Measurements from ENCODE around the gene OR7A5. TPM values are rescaled to one million over a fixed set of nuclear protein-coding genes. Genes with fewer than 3 reads are reported as not detected.
A peak's percentile ranks its signal among the peaks of the same experiment; 100 is the strongest.
"Not testable (repeated sequence)": the region's sequence is repeated elsewhere in the genome, so short reads cannot be mapped to it uniquely, and the experiment has no call there.

Gene OR7A5
- total RNA-seq, 1 experiment from 2014 or later, result not detected

DNA sequence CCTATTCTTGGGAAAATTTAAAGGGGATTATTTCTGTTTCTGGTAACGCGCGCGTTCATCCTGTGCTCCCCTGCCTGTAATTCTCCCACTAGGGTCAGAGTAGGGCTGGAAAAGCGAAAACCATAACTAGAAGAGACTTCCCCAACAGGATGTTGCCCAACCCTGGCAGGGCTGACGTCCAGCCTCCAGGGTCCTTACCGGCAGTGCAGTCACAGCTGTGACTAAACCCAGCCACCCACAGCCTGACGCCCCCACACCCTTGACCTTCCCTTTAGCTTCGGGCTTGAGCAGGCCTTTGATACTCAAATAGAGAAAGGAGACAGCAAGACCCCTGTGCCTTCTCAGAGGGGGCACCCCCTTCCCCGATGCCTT is 50.3 kb downstream of the OR7A5 start:
- not testable (repeated sequence) for H3K79me2 ChIP-seq (ENCODE audit: insufficient read depth, low read length)

GRCh38 chr19:14783410-14783998 is 51.5 kb downstream of the OR7A5 start:
- WGBS (ENCODE audit: extremely low coverage, insufficient read length, low lambda C conversion rate), result 100% methylated on average over 1 of the region's 8 CpGs
- not testable (repeated sequence) for H3K79me1 ChIP-seq (ENCODE audit: insufficient read depth, low read depth, low read length, poor library complexity, severe bottlenecking); H3K18ac ChIP-seq (ENCODE audit: insufficient read length, low read depth, low read length); H2BK15ac ChIP-seq (ENCODE audit: low read depth, low read length); H3K36me3 Mint-ChIP-seq (ENCODE audit: insufficient read depth in 1 of 3, low read depth in 3 of 3); H2BK120ac ChIP-seq (ENCODE audit: low read depth, low read length, poor library complexity, severe bottlenecking); H3K4ac ChIP-seq (ENCODE audit: low read depth, low read length); H3K56ac ChIP-seq (ENCODE audit: insufficient read length, low read depth, low read length); H3K4me1 Mint-ChIP-seq; H2AFZ ChIP-seq (ENCODE audit: low read length); H2AK5ac ChIP-seq (ENCODE audit: insufficient read length, low read length); H3K23me2 ChIP-seq (ENCODE audit: insufficient read length, low read depth, low read length, poor library complexity, severe bottlenecking); H2BK12ac ChIP-seq (ENCODE audit: insufficient read length, low read depth, low read length); H3T11ph ChIP-seq (ENCODE audit: low read length); H3K4me3 Mint-ChIP-seq; H3K9ac ChIP-seq (ENCODE audit: extremely low read depth, insufficient read length, low read length); H3K9me3 ChIP-seq (ENCODE audit: control insufficient read depth, low read depth, low read length); H4K20me1 ChIP-seq (ENCODE audit: control insufficient read depth, insufficient read depth, insufficient read length); H3K79me2 ChIP-seq (ENCODE audit: insufficient read depth, low read length); H3K27me3 ChIP-seq (ENCODE audit: insufficient read depth, low read length); H4K91ac ChIP-seq (ENCODE audit: insufficient read length, low read depth, low read length); H3K14ac ChIP-seq (ENCODE audit: insufficient read depth, low read length); H2BK5ac ChIP-seq (ENCODE audit: insufficient read length, low read length); H2BK20ac ChIP-seq (ENCODE audit: low read depth, low read length, poor library complexity, severe bottlenecking); H3K4me1 ChIP-seq (ENCODE audit: insufficient read depth, low read length); H4K8ac ChIP-seq (replicated peaks; ENCODE audit: insufficient read length, low read depth, low read length); H3K27ac Mint-ChIP-seq; H3K27me3 Mint-ChIP-seq (ENCODE audit: low read depth); H3K4me2 ChIP-seq (ENCODE audit: insufficient read depth, insufficient read length, low read length); H3K23ac ChIP-seq (ENCODE audit: insufficient read length, low read depth, low read length); H3K27ac ChIP-seq (ENCODE audit: insufficient read length, low read depth, low read length); H4K5ac ChIP-seq (ENCODE audit: insufficient read length, low read depth, low read length)
- peaks cover 6 to 71% of the 10 kb centered on the region in 2 experiments; a peak in 4 of 5 replicates for H3K9me3 Mint-ChIP-seq
- DNase-seq, result peak; percentile 5

More for the DNA sequence above, 50.3 kb downstream of the OR7A5 start:
- not testable (repeated sequence) for H3K9me3 ChIP-seq (ENCODE audit: control insufficient read depth, low read depth, low read length); H2BK120ac ChIP-seq (ENCODE audit: low read depth, low read length, poor library complexity, severe bottlenecking); H3K4me1 ChIP-seq (ENCODE audit: insufficient read depth, low read length); H3K23me2 ChIP-seq (ENCODE audit: insufficient read length, low read depth, low read length, poor library complexity, severe bottlenecking); H3K18ac ChIP-seq (ENCODE audit: insufficient read length, low read depth, low read length); H3K27ac ChIP-seq (ENCODE audit: insufficient read length, low read depth, low read length); H3K27ac Mint-ChIP-seq; H3K27me3 ChIP-seq (ENCODE audit: insufficient read depth, low read length); H3T11ph ChIP-seq (ENCODE audit: low read length); H3K23ac ChIP-seq (ENCODE audit: insufficient read length, low read depth, low read length); H2BK12ac ChIP-seq (ENCODE audit: insufficient read length, low read depth, low read length); H3K56ac ChIP-seq (ENCODE audit: insufficient read length, low read depth, low read length); H2AK5ac ChIP-seq (ENCODE audit: insufficient read length, low read length); H4K20me1 ChIP-seq (ENCODE audit: control insufficient read depth, insufficient read depth, insufficient read length); H2AFZ ChIP-seq (ENCODE audit: low read length); H2BK20ac ChIP-seq (ENCODE audit: low read depth, low read length, poor library complexity, severe bottlenecking); H4K8ac ChIP-seq (replicated peaks; ENCODE audit: insufficient read length, low read depth, low read length); H2BK15ac ChIP-seq (ENCODE audit: low read depth, low read length); H4K91ac ChIP-seq (ENCODE audit: insufficient read length, low read depth, low read length); H3K36me3 Mint-ChIP-seq (ENCODE audit: insufficient read depth in 1 of 3, low read depth in 3 of 3); H4K5ac ChIP-seq (ENCODE audit: insufficient read length, low read depth, low read length); H3K79me1 ChIP-seq (ENCODE audit: insufficient read depth, low read depth, low read length, poor library complexity, severe bottlenecking); H3K27me3 Mint-ChIP-seq (ENCODE audit: low read depth); H3K4me2 ChIP-seq (ENCODE audit: insufficient read depth, insufficient read length, low read length); H3K4ac ChIP-seq (ENCODE audit: low read depth, low read length); H3K4me1 Mint-ChIP-seq; H3K9ac ChIP-seq (ENCODE audit: extremely low read depth, insufficient read length, low read length); H2BK5ac ChIP-seq (ENCODE audit: insufficient read length, low read length); H3K4me3 Mint-ChIP-seq; H3K14ac ChIP-seq (ENCODE audit: insufficient read depth, low read length)
- peaks cover 6 to 70% of the 10 kb centered on the region in 2 experiments; a peak in 4 of 5 replicates for H3K9me3 Mint-ChIP-seq
- peak; percentile 12 for DNase-seq
- WGBS (ENCODE audit: extremely low coverage, insufficient read length, low lambda C conversion rate), result no CpG with 5 or more reads among the region's 10 CpGs

Data from H9 (cell line).